H1 (cell line): Measurements from ENCODE around the gene TINCR. TPM values are rescaled to one million over a fixed set of nuclear protein-coding genes. Genes with fewer than 3 reads are reported as not detected.

Source experiments
- CTCF ChIA-PET: fragments of 300-600 bp; sonication (Branson Sonifier 250); formaldehyde crosslinking; loops from one replicate; lab custom pipeline; 2021; ENCODE audit not compliant: partially characterized antibody; lab: Charles Lee
- POLR2A ChIA-PET: fragments of 300-600 bp; sonication (Branson Sonifier 250); formaldehyde crosslinking; loops from one replicate; lab custom pipeline; 2021; ENCODE audit warnings: inconsistent platforms; ENCODE audit not compliant: partially characterized antibody; lab: Charles Lee
- DNase-seq, 2 experiments: peaks; one replicate each; pipeline versions ENCODE4 v3.0.0 to v3.0.0-alpha.2; 2010 to 2022; ENCODE audit warnings: low spot score in 2 of 2, low read depth in 1 of 2, mixed read lengths in 1 of 2
- FAIRE-seq: peaks from 2 replicates; lab custom pipeline; 2011; peaks lifted over from hg19 to GRCh38; lab: Jason Lieb, UNC
- H2AFZ ChIP-seq: 2 replicates; pipeline ENCODE4 v1.8.1; 2012; ENCODE audit warnings: low read length, inconsistent platforms
- H2AK5ac ChIP-seq: 2 replicates; pipeline ENCODE4 v1.6.1; 2013; ENCODE audit warnings: low read depth, low read length
- H2BK120ac ChIP-seq: replicated peaks from 2 replicates; pipeline ENCODE3; 2013; ENCODE audit warnings: low read depth, low read length, inconsistent platforms
- H2BK12ac ChIP-seq: 2 replicates; pipeline ENCODE4 v1.6.1; 2013; ENCODE audit warnings: low read depth, low read length
- H2BK15ac ChIP-seq: 2 replicates; pipeline ENCODE4 v1.6.1; 2013; ENCODE audit warnings: low read length
- H2BK20ac ChIP-seq: 2 replicates; pipeline ENCODE4 v1.6.1; 2013; ENCODE audit warnings: low read length
- H2BK5ac ChIP-seq: 2 replicates; pipeline ENCODE4 v1.6.1; 2013; ENCODE audit warnings: low read depth, low read length
- H3K14ac ChIP-seq: 2 replicates; pipeline ENCODE4 v1.6.1; 2013; ENCODE audit warnings: inconsistent platforms; ENCODE audit not compliant: insufficient read length
- H3K18ac ChIP-seq: 2 replicates; pipeline ENCODE4 v1.6.1; 2013; ENCODE audit warnings: low read length; ENCODE audit errors: extremely low read depth
- H3K23ac ChIP-seq: 2 replicates; pipeline ENCODE4 v1.6.1; 2013; ENCODE audit warnings: inconsistent platforms; ENCODE audit not compliant: insufficient read length
- H3K23me2 ChIP-seq: 2 replicates; pipeline ENCODE4 v1.6.1; 2013; ENCODE audit warnings: low read depth, low read length
- H3K27ac ChIP-seq: 2 replicates; pipeline ENCODE4 v1.6.1; 2011; ENCODE audit warnings: low read depth, low read length, inconsistent platforms
- H3K27me3 ChIP-seq, 4 experiments: replicated peaks in 1 of 4; 1 replicate in 1 of 4; 2 replicates in 3 of 4; pipeline versions ENCODE4 v1.6.1 to v1.8.1; 2011 to 2013; ENCODE audit warnings: low read length in 3 of 4, mild to moderate bottlenecking in 3 of 4, inconsistent platforms in 2 of 4, mixed read lengths in 2 of 4, moderate library complexity in 1 of 4; ENCODE audit not compliant: control insufficient read depth in 3 of 4, insufficient read depth in 3 of 4; ENCODE audit errors: extremely low read depth in 1 of 4
- H3K36me3 ChIP-seq, 4 experiments: 2 replicates each; pipeline versions ENCODE4 v1.6.1 to v1.8.1; 2011 to 2013; ENCODE audit warnings: mild to moderate bottlenecking in 4 of 4, low read length in 3 of 4, moderate library complexity in 2 of 4, control low read depth in 1 of 4, inconsistent platforms in 1 of 4; ENCODE audit not compliant: insufficient read depth in 4 of 4, control insufficient read depth in 2 of 4
- H3K4ac ChIP-seq: replicated peaks from 2 replicates; pipeline ENCODE3; 2013; ENCODE audit warnings: low read length, low read depth, mixed read lengths, inconsistent platforms; ENCODE audit not compliant: insufficient read length
- H3K4me1 ChIP-seq, 4 experiments: replicated peaks in 1 of 4; 1 replicate in 1 of 4; 2 replicates in 3 of 4; pipeline versions ENCODE4 v1.6.1 to v1.8.1; 2011 to 2013; ENCODE audit warnings: low read length in 3 of 4, inconsistent platforms in 2 of 4, mixed read lengths in 1 of 4; ENCODE audit not compliant: insufficient read depth in 4 of 4, control insufficient read depth in 3 of 4
- H3K4me2 ChIP-seq, 2 experiments: 2 replicates each; pipeline versions ENCODE4 v1.6.1 to v1.8.1; 2011 to 2013; ENCODE audit warnings: low read depth in 2 of 2, low read length in 2 of 2, control low read depth in 1 of 2, inconsistent platforms in 1 of 2, mild to moderate bottlenecking in 1 of 2; ENCODE audit not compliant: insufficient read depth in 1 of 2
- H3K4me3 ChIP-seq, 4 experiments: fragments of 200-600, 300-600 bp in 1 of 4; sonication (generic), shearing (Covaris generic), sonication (Bioruptor Twin) in 1 of 4; 2 replicates each; pipeline versions ENCODE4 v1.5.1 to v1.8.1; 2011 to 2016; ENCODE audit warnings: low read length in 4 of 4, low read depth in 3 of 4, control low read depth in 2 of 4, inconsistent platforms in 2 of 4, mild to moderate bottlenecking in 2 of 4, mixed read lengths in 1 of 4, moderate library complexity in 1 of 4; ENCODE audit not compliant: insufficient read depth in 2 of 4; ENCODE audit errors: extremely low read depth in 1 of 4
- H3K56ac ChIP-seq: replicated peaks from 2 replicates; pipeline ENCODE3; 2013; ENCODE audit warnings: low read depth, mild to moderate bottlenecking, mixed read lengths, low read length, inconsistent platforms; ENCODE audit not compliant: insufficient read length
- H3K79me1 ChIP-seq: 2 replicates; pipeline ENCODE4 v1.6.1; 2013; ENCODE audit warnings: low read depth, low read length, control low read depth
- H3K79me2 ChIP-seq, 2 experiments: 2 replicates each; pipeline versions ENCODE4 v1.6.1 to v1.8.1; 2012 to 2013; ENCODE audit warnings: low read length in 2 of 2, mild to moderate bottlenecking in 2 of 2, inconsistent platforms in 1 of 2; ENCODE audit not compliant: insufficient read depth in 2 of 2, control insufficient read depth in 1 of 2
- H3K9ac ChIP-seq, 4 experiments: replicated peaks in 1 of 4; 1 replicate in 1 of 4; 2 replicates in 3 of 4; pipeline versions ENCODE4 v1.6.1 to v1.8.1; 2011 to 2013; ENCODE audit warnings: low read depth in 3 of 4, low read length in 3 of 4, control low read depth in 2 of 4, mild to moderate bottlenecking in 2 of 4, moderate library complexity in 2 of 4, inconsistent platforms in 1 of 4; ENCODE audit errors: extremely low read depth in 1 of 4
- H3K9me3 ChIP-seq, 2 experiments: 2 replicates each; pipeline versions ENCODE4 v1.6.1 to v1.8.1; 2012 to 2013; ENCODE audit warnings: mild to moderate bottlenecking in 2 of 2, moderate library complexity in 2 of 2, control low read depth in 1 of 2, inconsistent platforms in 1 of 2, low read depth in 1 of 2, low read length in 1 of 2, mixed read lengths in 1 of 2; ENCODE audit not compliant: insufficient read depth in 2 of 2
- H4K20me1 ChIP-seq, 2 experiments: replicated peaks in 1 of 2; 2 replicates each; pipeline versions ENCODE3 to v1.8.1; 2011 to 2013; ENCODE audit warnings: inconsistent platforms in 2 of 2, low read length in 2 of 2, mild to moderate bottlenecking in 1 of 2; ENCODE audit not compliant: insufficient read depth in 2 of 2, control insufficient read depth in 1 of 2
- H4K5ac ChIP-seq: 2 replicates; pipeline ENCODE4 v1.6.1; 2013; ENCODE audit warnings: low read length, low read depth, mixed read lengths, inconsistent platforms; ENCODE audit not compliant: insufficient read length
- H4K8ac ChIP-seq: 2 replicates; pipeline ENCODE4 v1.8.0; 2013; ENCODE audit warnings: mild to moderate bottlenecking, moderate library complexity, low read length, inconsistent platforms; ENCODE audit not compliant: insufficient read depth; ENCODE audit errors: extremely low read depth
- H4K91ac ChIP-seq: replicated peaks from 2 replicates; pipeline ENCODE3; 2013; ENCODE audit warnings: low read length, mixed read lengths, inconsistent platforms; ENCODE audit not compliant: insufficient read length
- JUND ChIP-seq: IDR thresholded peaks from 2 replicates; pipeline ENCODE4 v1.6.1; 2011; ENCODE audit warnings: mild to moderate bottlenecking, improper control_type of control experiment, low read length
- POU5F1 ChIP-seq: IDR thresholded peaks from 2 replicates; pipeline ENCODE4 v1.6.1; 2011; ENCODE audit warnings: low read depth, mild to moderate bottlenecking, low read length, moderate library complexity
- SIRT6 ChIP-seq: IDR thresholded peaks from one replicate; pipeline ENCODE4 v1.7.1; 2012; ENCODE audit warnings: low read length, inconsistent platforms
- WGBS, 2 experiments: shearing (Covaris generic) in 1 of 2; methylation state at CpG; one replicate each; pipeline versions ENCODE4 v1.1.6 to v1.1.7; 2013 to 2015; ENCODE audit warnings: low lambda C conversion rate in 2 of 2, mixed read lengths in 2 of 2, inconsistent platforms in 1 of 2, low coverage in 1 of 2, missing lambda C conversion rate in 1 of 2; ENCODE audit not compliant: insufficient replicate concordance in 2 of 2, insufficient coverage in 1 of 2, insufficient read length in 1 of 2; ENCODE audit errors: extremely low coverage in 1 of 2, missing lambda C conversion rate in 1 of 2; 5-methylcytosine and 5-hydroxymethylcytosine counted together
- polyA plus RNA-seq, 7 experiments: library from polyadenylated mRNA; depleted of rRNA in 3 of 7; stranded (reverse) in 5 of 7; unstranded in 2 of 7; fragments of >200 nt in 5 of 7; fragments of 200-250 nt in 2 of 7; gene quantifications; 1 replicate in 5 of 7; 2 replicates in 1 of 7; 4 replicates in 1 of 7; pipeline versions ENCODE4 v1.2.1 to v1.2.3, GENCODE V29; 2011 to 2013; ENCODE audit warnings: missing spikeins in 2 of 7, mixed read lengths in 2 of 7
- total RNA-seq: library from RNA; stranded (reverse); fragmentation: NEBNext Ultra II Directional; extraction: Animal tissue kit (Norgen Biotek cat#: 25700); gene quantifications from 2 replicates; pipeline ENCODE4 v1.2.1, GENCODE V29; 2021
- TF ChIP-seq, protein P1 (sequence below): IDR thresholded peaks from 2 replicates; pipeline ENCODE4 v1.6.1; 2012; ENCODE audit warnings: inconsistent platforms

The TINCR gene
- total and polyA plus RNA-seq, 2 of the 8 experiments (the other 6 are each of a cell fraction or from before 2014, with no cell fraction given): 0.52 to 1.4 TPM

DNA sequence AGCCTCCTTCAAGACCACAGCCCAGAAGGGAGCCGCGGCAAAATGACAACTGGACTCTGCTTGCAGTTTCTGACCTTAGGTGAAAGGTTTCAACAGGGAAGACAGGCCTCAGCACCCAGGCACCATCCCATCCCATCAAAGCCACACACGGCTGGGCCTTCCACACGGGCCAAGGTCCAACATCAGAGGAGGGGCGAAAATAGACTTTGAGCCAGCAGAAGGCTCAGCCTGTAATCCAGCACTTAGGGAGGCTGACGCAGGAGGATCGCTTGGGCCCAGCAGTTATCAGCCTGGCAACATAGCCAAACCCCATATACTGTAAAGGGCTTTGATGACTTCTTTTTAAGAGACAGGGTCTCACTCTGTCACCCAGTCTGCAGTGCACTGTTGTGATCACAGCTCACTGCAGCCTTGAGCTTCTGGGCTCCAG, 26.8 kb upstream of the TINCR start:
- no peak overlapping the region for H2AFZ ChIP-seq
- H3K4me1 ChIP-seq: 0 out of 7 replicates have a peak, but pooled peaks cover 0 to under 1% (median 0%) of the 10 kb centered on the region in 4 experiments
- WGBS, 2 experiments: 94% methylated on average over 7 of the region's 7 CpGs; no CpG with 5 or more reads in 1 of the 2 experiments
- ChIA-PET CTCF (interaction anchor here (0.6 to 1.7 kb wide), 3 partner anchors 11 to 47 kb away, joined by 4 to 6 read pairs (median 4); no protein-coding TSS in a partner anchor), POLR2A (interaction anchor here (0.7 to 1.2 kb wide), 2 partner anchors 30 kb away, joined by 3 read pairs; no protein-coding TSS in a partner anchor)
- peaks cover 2 to 21% of the 10 kb centered on the region in 2 experiments for H4K20me1 ChIP-seq
- FAIRE-seq (no peak), DNase-seq (no peak)
- H3K4ac ChIP-seq: no peak overlapping the region
- H3K79me1 ChIP-seq: peaks cover 11% of the 10 kb centered on the region
- no peak overlapping the region for H2BK20ac ChIP-seq
- no peaks in the 10 kb centered on the region for H3K23me2 ChIP-seq
- no peaks in the 10 kb centered on the region for H3K27me3 ChIP-seq
- H4K91ac ChIP-seq: no peak overlapping the region
- H3K4me3 ChIP-seq: no peak overlapping the region
- no peak for TF ChIP-seq POU5F1
- TF ChIP-seq, protein P1, sequence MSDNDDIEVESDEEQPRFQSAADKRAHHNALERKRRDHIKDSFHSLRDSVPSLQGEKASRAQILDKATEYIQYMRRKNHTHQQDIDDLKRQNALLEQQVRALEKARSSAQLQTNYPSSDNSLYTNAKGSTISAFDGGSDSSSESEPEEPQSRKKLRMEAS: no peak
- TF ChIP-seq JUND: no peak
- no peak for TF ChIP-seq SIRT6
- no peak overlapping the region for H2AK5ac ChIP-seq
- no peaks in the 10 kb centered on the region for H3K9me3 ChIP-seq
- H3K9ac ChIP-seq: no peak overlapping the region
- no peak overlapping the region for H3K18ac ChIP-seq
- H2BK15ac ChIP-seq: no peak overlapping the region
- H4K5ac ChIP-seq: no peak overlapping the region
- H4K8ac ChIP-seq: no peak overlapping the region
- H2BK5ac ChIP-seq: no peak overlapping the region
- H3K14ac ChIP-seq: no peak overlapping the region
- H2BK12ac ChIP-seq: no peak overlapping the region
- peaks cover 35 to 84% (median 66%) of the 10 kb centered on the region in 4 experiments for H3K36me3 ChIP-seq
- no peak overlapping the region for H3K27ac ChIP-seq
- no peak overlapping the region for H3K56ac ChIP-seq
- no peak overlapping the region for H2BK120ac ChIP-seq
- H3K23ac ChIP-seq: no peak overlapping the region
- H3K79me2 ChIP-seq: no peaks in the 10 kb centered on the region
- no peak overlapping the region for H3K4me2 ChIP-seq
